Measurements from ENCODE around the gene XAGE1A.
"Not testable (repeated sequence)": the region's sequence is repeated elsewhere in the genome, so short reads cannot be mapped to it uniquely, and the experiment has no call there.

Gene XAGE1A

DNA sequence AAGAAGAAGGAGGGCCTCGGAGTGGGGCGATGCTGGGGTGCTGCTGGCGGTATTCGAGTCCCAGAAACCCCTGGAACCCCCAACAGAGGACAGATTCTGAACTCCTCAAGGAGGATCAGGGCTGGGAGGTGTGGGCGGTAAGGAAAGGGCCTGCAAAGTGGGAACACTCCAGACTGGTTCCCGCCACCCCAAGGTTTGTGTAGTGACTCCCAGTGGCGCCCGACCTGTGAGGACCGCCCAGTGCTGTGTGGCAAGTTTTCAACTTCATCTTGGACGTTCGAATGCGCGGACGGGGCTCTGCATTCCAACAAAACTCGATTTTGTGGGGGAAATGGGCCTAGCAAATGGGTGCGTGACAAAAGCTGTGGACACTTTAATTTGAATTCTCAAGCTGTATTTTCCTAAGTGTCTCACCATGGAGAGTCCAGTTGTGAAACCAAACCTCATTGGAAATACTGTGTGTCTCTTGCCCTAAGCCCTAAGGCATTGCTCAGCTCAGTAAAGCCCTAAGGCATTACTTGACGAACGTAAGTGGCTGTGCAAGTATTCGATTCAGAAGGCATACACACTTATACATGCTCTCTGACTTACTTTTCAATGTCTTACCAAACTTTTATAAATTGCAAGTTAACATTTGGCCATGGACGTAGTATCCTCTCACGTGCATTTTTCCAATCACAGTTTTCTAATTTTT is 48.7 kb downstream of the XAGE1A start:
- ATAC-seq (replicated peaks) (no peak), DNase-seq (no peak)
- no peak overlapping the region for H3K4me3 Mint-ChIP-seq
- no peaks in the 10 kb centered on the region for H3K36me3 Mint-ChIP-seq (ENCODE audit: insufficient read depth)
- no peaks in the 10 kb centered on the region for H3K9me3 Mint-ChIP-seq
- no peaks in the 10 kb centered on the region for H3K27me3 Mint-ChIP-seq
- no peaks in the 10 kb centered on the region for H3K4me1 Mint-ChIP-seq (ENCODE audit: low read depth in 2 of 2)
- no peak overlapping the region for H3K27ac Mint-ChIP-seq

DNA sequence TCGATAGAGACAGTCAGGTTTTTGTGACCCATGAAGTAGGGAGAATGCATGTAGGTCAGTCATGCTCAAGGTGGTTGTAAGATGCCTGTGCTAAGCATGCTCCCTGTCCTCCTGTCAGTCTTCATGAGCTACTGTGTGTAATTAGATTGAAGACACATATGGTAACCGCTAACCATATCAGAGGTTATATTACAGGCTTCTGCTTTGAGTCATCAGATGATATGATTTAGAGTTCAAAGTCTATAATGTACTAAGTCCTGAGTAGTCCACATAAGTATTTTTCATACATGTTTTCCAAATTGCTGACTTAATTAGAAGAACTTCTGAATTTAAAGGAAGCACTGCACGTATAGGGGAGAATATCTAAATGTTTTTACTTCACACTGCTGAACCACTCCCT is 53.2 kb downstream of the XAGE1A start:
- DNase-seq; H3K9me3 Mint-ChIP-seq; H3K27ac Mint-ChIP-seq; ATAC-seq (replicated peaks); H3K36me3 Mint-ChIP-seq (ENCODE audit: insufficient read depth); H3K4me1 Mint-ChIP-seq (ENCODE audit: low read depth in 2 of 2); H3K4me3 Mint-ChIP-seq: not testable (repeated sequence)
- H3K27me3 Mint-ChIP-seq = peaks cover 0 to 10% of the 10 kb centered on the region in 2 donors

Measured in effector memory CD8-positive, alpha-beta T cell (primary cell).